GM19452 (cell line): ENCODE data around the gene CCDC182.

Experiments used
- ATAC-seq: cut with Tn5 transposase; IDR thresholded peaks from one replicate; pipeline ENCODE4 v1.9.1; 2021; ENCODE audit not compliant: unreplicated experiment

The CCDC182 gene

GRCh38 chr17:57745242-57745641 lies at the start of gene CCDC182:
CCDC182 (minus strand) TSS chr17:57745299; CDS start chr17:57745272, 27 bp downstream.
- ATAC-seq: no peak

GRCh38 chr17:57794841-57795240 lies 49.7 kb upstream of the CCDC182 start:
- ATAC-seq: no peak

- ATAC-seq: no peak
Measured at GRCh38 chr17:57788725-57789124, 43.6 kb upstream of the CCDC182 start.

- no peak for ATAC-seq
Measured at GRCh38 chr17:57785022-57785421, 39.9 kb upstream of the CCDC182 start.

GRCh38 chr17:57784226-57784895 lies 39.3 kb upstream of the CCDC182 start:
- ATAC-seq: no peak

- no peak for ATAC-seq
Measured at GRCh38 chr17:57783338-57783742, 38.2 kb upstream of the CCDC182 start.

- ATAC-seq: no peak
Measured at GRCh38 chr17:57782647-57783337, 37.7 kb upstream of the CCDC182 start.

GRCh38 chr17:57782062-57782490 lies 37.0 kb upstream of the CCDC182 start:
- no peak for ATAC-seq

GRCh38 chr17:57781386-57782061 lies 36.4 kb upstream of the CCDC182 start:
- ATAC-seq: no peak

GRCh38 chr17:57779706-57780105 lies 34.6 kb upstream of the CCDC182 start:
- no peak for ATAC-seq

GRCh38 chr17:57778306-57778705 lies 33.2 kb upstream of the CCDC182 start:
- ATAC-seq: no peak

GRCh38 chr17:57776366-57776765 lies 31.3 kb upstream of the CCDC182 start:
- no peak for ATAC-seq

- no peak for ATAC-seq
Measured at GRCh38 chr17:57774872-57775271, 29.8 kb upstream of the CCDC182 start.

GRCh38 chr17:57773557-57773956 lies 28.5 kb upstream of the CCDC182 start:
- no peak for ATAC-seq

GRCh38 chr17:57772774-57773173 lies 27.7 kb upstream of the CCDC182 start:
- no peak for ATAC-seq

- no peak for ATAC-seq
Measured at GRCh38 chr17:57767561-57767960, 22.5 kb upstream of the CCDC182 start.

GRCh38 chr17:57766318-57766943 lies 21.3 kb upstream of the CCDC182 start:
- no peak for ATAC-seq

GRCh38 chr17:57762452-57763395 lies 17.6 kb upstream of the CCDC182 start:
- no peak for ATAC-seq

- ATAC-seq: no peak
Measured at GRCh38 chr17:57761887-57762286, 16.8 kb upstream of the CCDC182 start.

GRCh38 chr17:57760046-57760445 lies 14.9 kb upstream of the CCDC182 start:
- no peak for ATAC-seq
